ENCODE data around the gene MFRP.

MFRP gene

GRCh38 chr11:119318240-119319135 lies 28.0 kb downstream of the MFRP start:
- no peak for DNase-seq (ENCODE audit: low read depth in 3 of 3)

DNA sequence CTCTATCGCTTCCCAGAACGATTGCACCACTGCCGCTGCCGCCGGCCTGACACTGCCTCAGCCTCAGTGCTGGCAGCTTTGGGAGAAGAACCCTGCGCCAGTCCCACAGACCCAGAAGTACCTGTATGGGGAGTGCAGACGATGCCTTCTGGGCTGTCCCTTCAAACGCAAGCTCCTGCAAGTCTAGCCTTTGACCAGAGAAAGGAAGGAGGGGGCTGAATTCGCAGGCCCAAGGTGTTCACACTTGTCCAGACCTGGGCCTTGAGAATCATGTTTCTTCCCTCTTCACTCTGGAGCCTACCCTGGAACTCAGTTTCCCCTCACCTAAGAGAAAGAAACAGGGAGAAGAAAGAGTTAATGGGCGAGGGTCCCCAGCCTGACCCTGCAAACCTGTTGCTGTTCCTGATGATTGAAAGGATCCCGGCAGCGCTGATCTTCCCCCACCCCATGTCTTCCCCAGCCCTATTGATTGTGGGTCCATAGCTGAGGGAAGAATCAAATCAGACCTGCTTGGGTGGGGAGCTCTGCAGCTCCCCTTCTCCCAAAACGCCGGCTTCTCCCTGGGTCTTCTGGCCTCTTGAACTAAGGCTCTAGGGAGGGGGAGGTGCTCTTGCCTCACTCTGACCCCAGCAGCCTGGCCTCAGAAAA lies 28.8 kb downstream of the MFRP start:
- DNase-seq (ENCODE audit: low read depth in 3 of 3): no peak

GRCh38 chr11:119316729-119317591 lies 29.5 kb downstream of the MFRP start, which contains the start of gene MCAM:
TSS of gene MCAM (minus strand) at chr11:119317130. CDS start at chr11:119317101, 29 bp downstream.
- no peak for DNase-seq (ENCODE audit: low read depth in 3 of 3)

DNA sequence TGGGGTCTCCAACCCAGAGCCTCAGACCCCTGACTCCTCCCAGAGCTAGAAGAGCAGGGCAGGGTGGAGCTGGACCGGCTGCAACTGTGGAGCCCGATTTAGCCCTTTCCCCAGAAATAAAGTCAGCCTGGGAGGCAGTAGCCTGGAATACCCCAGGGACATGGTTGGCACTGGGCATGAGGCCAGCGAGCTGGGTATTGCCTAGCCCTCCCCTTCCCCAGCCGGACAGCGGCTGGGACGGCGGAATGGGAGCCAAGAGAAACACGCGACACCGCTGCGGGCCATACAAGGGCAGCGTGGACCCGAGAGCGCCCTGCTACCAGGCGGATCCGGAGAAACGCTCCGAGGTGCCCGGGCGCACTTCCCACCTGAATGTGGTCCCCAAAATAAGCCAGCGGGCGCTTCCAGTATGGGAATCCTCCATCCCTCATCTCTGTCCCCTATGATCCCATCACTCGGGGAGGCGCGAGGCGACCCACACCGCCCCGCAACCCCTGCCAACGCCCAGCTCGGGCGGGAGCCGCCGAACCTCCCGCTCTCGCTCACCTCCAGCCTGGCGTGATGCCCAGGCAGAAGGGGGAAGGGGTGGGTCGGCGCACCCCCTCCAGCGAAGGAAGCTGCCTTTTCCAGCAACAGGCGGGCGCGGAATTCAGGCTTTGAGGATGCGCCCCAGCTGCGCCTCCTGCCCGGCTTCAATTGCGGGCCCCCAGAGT lies 30.3 kb downstream of the MFRP start:
- DNase-seq (ENCODE audit: low read depth in 3 of 3): no peak

DNA sequence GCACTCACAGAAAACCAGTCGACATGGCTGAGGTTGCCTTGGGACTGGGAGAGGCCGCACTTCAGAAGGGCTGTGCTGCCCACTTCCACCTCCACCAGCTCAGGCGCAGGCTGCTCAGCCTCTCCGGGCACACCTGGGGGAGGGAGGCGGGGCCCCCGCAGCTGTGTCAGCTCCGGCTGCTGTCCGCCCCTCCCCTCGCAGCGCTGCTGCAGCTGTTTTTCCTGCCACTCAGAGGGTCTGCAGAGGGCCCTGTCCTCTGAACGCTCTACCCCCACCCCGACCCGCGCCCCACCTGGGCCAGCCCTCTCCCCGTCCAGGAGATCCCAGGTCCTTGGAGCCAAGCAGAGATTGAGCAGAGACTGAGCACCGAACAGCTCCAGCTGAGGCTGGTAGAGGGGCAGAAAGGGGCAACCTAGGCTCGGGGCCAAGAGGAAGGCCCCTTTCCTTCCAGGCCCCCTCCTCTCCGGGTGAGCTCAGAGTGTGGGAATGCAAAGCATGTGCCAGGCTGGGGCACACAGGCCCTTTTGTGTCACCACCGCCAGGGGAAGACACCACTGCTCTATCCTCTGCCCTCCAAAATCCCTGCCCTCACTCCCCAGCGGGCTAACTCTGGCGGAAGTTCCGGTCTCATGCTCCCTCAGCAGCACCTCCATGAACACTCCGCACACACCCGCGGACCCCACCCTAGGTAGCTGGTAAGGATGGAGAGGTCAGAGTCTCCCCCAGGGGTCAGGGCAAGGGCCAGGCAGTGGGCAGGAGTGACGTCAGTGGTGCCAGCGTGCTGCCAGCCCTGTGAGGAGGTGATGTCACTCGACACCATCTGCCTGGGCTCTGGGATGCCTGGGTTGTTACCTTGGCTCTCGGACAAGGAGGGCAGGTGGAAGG lies 31.1 kb downstream of the MFRP start:
- DNase-seq (ENCODE audit: low read depth in 3 of 3): peak in 2 of 3 experiments; percentile 36 to 50

GRCh38 chr11:119314726-119315125 lies 31.8 kb downstream of the MFRP start:
- no peak for DNase-seq (ENCODE audit: low read depth in 3 of 3)

DNA sequence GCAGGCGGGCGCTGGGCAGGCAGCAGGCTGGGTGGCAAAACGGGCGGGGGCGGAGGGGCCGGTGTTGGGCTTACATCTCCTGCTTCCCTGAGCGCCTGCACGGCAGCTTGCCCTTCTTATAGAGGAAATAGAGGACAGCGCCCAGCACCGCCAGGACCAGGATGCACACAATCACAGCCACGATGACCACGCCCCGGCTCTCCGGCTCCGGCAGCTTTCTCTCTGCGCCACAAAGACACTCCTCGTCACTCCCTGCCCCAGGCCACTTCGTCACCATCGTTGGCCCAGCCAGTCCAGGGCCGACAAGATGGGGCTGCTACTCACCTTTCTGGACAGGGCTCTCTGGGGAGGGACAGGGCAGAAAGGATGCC lies 35.8 kb downstream of the MFRP start:
- no peak for DNase-seq (ENCODE audit: low read depth in 3 of 3)

DNA sequence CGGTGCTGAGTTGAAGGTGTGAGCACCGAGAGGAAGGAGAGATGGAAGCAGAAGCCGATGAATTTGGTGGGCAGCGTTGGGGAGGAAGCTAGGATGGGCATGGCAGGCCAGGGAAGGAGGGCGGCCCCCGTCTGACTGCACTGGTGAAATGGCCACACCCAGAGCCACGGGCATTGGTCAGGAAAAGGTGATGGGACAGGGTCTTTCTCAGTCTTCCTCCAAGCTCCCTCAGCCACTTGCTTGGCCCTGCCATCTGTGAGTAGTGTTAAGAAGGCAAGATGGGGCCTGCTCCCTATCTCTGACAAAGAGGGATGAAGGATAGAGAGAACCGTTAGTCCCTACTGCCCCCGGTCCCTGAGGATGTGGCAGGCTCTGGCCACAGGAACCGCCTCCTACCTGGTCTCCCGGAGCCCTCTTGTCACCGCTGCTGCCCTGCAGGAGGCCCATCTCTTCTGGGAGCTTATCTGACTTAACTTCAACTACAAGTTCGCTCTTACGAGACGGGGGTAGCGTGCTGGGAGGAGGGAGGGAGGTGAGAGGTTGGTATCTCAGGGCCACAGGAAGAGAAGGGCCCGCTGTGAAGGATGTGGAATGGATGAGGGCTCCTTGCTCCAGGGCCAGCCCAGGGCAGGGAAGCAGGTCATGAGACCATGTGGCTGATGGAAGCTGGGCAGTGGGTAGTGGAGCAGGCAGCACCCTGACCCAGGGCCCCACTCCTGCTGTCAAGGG lies 36.4 kb downstream of the MFRP start:
- DNase-seq (ENCODE audit: low read depth in 3 of 3): no peak

DNA sequence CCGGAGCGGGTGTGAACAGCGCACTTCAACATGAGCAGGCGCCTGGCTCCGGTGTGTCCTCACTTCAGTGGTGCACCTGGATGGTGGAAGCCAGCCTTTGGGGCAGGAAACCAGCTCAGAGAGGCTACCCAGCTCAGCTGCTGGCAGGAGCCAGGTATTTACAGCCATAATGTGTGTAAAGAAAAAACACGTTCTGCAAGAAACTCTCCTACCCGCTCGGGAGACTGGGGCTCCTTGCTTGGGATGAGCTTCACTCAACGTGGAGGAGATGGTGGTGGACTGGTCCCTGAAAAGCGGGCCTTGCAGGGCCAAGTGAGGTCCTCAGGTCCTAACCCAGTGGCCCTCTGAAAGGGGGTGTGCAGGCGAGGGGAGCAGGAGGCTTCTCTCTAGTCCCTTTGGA lies 37.1 kb downstream of the MFRP start:
- DNase-seq (ENCODE audit: low read depth in 3 of 3): no peak

DNA sequence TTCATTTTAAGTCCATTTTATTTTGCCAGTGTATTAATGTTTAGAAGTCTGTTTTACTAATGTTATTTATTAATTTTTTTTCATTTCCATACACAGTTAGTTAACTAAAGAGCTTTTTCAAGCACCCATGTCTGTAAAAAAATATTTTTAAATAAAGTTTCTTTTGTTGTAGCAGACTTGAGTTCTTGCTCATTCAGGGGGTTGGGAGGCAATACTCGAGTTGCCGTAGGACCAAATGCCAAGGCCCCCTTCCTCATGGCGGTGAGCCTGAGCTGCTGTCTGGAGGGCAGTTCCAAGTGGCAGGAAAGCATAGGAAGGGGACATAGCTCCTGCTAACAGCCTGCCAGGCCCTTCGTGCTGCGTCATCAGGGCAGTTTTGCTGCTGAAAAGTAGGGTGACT lies 38.5 kb downstream of the MFRP start:
- DNase-seq (ENCODE audit: low read depth in 3 of 3): no peak

DNA sequence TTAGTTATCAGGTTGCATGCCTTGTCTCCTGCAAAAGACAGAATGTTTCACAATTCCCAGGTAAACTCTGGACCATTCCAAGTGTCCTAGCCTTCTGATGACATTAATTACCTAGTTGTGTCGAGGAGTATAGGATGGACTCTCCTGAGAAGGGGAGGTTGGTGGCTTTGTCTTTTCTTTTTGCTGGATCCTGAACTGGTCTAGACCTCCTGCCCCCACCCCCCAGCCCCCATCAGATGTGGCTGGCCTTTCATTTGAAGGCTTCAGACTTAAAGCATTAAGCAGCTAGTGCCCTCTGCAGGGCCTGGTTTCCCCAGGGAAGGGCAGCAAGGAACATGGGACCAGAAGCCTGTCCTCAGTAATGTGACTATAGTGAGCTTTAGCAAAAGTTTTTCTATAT lies 39.3 kb downstream of the MFRP start:
- DNase-seq (ENCODE audit: low read depth in 3 of 3): no peak

- DNase-seq (ENCODE audit: low read depth in 3 of 3): no peak
Measured at GRCh38 chr11:119306373-119306890, 40.1 kb downstream of the MFRP start.

- no peak for DNase-seq (ENCODE audit: low read depth in 3 of 3)
Measured at GRCh38 chr11:119305556-119306372, 40.7 kb downstream of the MFRP start.

GRCh38 chr11:119303227-119303718 lies 43.2 kb downstream of the MFRP start:
- DNase-seq (ENCODE audit: low read depth in 3 of 3): no peak

DNA sequence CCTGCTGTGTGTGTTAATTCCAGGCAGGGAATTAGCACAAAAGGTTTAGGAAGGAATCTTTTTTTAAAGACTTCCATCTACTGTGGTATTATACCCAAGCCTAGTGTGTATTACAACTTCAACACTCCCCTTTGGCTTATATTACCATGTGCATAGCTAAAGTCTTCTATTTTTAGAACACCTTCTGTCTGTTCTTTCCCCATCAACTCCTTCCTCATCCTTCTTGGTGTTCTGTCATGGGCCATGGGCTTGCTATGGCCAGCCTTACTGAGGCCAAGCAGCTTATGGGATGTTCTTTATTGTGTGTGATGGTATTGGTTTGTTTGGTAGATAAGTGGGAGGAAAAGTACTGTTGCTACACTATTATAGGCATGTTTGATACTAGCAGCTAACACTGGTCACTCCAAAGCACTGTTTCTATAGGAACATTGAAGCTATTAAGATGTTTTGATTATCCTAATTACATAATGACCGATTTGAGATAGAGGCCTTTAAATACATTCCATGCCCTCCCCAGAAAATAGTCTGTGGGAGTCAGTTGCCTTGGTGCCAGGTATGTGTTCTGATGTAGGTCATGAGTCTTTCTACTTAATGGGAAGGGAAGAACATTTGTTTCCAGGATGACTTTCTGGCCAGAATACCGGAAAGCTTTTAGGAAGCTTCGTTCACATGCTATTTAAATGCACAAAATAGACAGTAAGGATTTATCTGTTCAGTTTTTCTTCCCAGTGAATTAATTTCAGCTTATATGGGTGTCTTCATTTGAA lies 46.1 kb downstream of the MFRP start:
- no peak for DNase-seq (ENCODE audit: low read depth in 3 of 3)

DNA sequence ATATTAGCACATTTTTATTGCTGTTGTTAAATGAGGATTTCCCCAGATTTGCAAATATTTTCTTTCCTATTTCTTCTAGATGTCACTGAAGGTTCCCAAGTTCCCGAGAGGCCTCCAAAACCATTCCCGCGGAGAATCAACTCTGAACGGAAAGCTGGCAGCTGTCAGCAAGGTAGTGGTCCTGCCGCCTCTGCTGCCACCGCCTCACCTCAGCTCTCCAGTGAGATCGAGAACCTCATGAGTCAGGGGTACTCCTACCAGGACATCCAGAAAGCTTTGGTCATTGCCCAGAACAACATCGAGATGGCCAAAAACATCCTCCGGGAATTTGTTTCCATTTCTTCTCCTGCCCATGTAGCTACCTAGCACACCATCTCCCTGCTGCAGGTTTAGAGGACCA lies 47.1 kb downstream of the MFRP start:
- DNase-seq (ENCODE audit: low read depth in 3 of 3): no peak

GRCh38 chr11:119298726-119299125 lies 47.8 kb downstream of the MFRP start:
- no peak for DNase-seq (ENCODE audit: low read depth in 3 of 3)

DNA sequence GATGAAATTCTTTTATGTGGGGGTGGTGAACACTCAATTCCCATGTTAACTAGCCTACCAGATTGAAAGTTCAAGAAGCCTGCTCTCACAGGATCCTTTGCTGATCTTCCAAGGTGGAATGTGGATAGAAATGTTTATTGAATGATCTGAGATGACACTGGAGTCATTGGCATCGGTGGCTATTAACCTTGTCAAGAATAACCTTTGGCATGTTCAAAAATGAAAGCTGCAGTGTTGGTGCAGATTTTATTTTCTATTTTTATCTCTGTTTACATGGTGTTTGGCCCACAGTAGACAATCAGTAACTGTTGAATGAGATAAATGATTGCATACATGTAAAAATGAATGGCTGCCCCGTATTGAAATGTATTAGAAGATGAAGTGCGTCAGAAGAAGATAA lies 48.6 kb downstream of the MFRP start:
- DNase-seq (ENCODE audit: low read depth in 3 of 3): no peak
